OCI-LY7 (cell line): ENCODE measurements around the gene PRKCA. TPM values are rescaled to one million over a fixed set of nuclear protein-coding genes. Genes with fewer than 3 reads are reported as not detected.

Experiments used
- BruUV-seq: library from RNA; stranded (reverse); fragments of 400-500 nt; replicated peaks from 2 replicates; lab custom pipeline; 2021; lab: Mats Ljungman, UMichigan
- CTCF ChIA-PET: fragments of 300-600 bp; sonication (Branson Sonifier 250); formaldehyde crosslinking; loops from one replicate; lab custom pipeline; 2022; ENCODE audit warnings: antibody characterized with exemption; ENCODE audit not compliant: unreplicated experiment; lab: Charles Lee
- POLR2A ChIA-PET: fragments of 300-600 bp; sonication (Branson Sonifier 250); formaldehyde crosslinking; loops from one replicate; lab custom pipeline; 2022; ENCODE audit warnings: antibody characterized with exemption; lab: Charles Lee
- DNase-seq: peaks from one replicate; pipeline ENCODE4 v3.0.0-alpha.2; 2015; ENCODE audit warnings: low spot score
- H2AFZ ChIP-seq: fragments of 200-600 bp; sonication (generic), shearing (Covaris generic); 2 replicates; pipeline ENCODE4 v1.6.1; 2014; ENCODE audit warnings: mild to moderate bottlenecking, antibody characterized with exemption, low read length, moderate library complexity
- H3K27ac ChIP-seq: fragments of 200-600 bp; sonication (generic); 2 replicates; pipeline ENCODE4 v1.5.1; 2014; ENCODE audit warnings: mixed run types, low read depth, mild to moderate bottlenecking, moderate library complexity, low read length, inconsistent platforms; ENCODE audit not compliant: poor library complexity, severe bottlenecking
- H3K36me3 ChIP-seq: fragments of 200-600 bp; sonication (generic); 2 replicates; pipeline ENCODE4 v1.6.1; 2014; ENCODE audit warnings: mild to moderate bottlenecking, antibody characterized with exemption, low read length, moderate library complexity, mixed read lengths; ENCODE audit not compliant: insufficient read depth
- H3K4me1 ChIP-seq: fragments of 200-600 bp; sonication (generic); 2 replicates; pipeline ENCODE4 v1.5.1; 2014; ENCODE audit warnings: mild to moderate bottlenecking, low read length; ENCODE audit not compliant: insufficient read depth, poor library complexity, severe bottlenecking
- H3K4me2 ChIP-seq: fragments of 200-600 bp; sonication (generic); 2 replicates; pipeline ENCODE4 v1.6.1; 2014; ENCODE audit warnings: mild to moderate bottlenecking, low read length
- H3K4me3 ChIP-seq: fragments of 200-600 bp; sonication (generic); 2 replicates; pipeline ENCODE4 v1.5.1; 2014; ENCODE audit warnings: mild to moderate bottlenecking, low read depth, low read length; ENCODE audit not compliant: poor library complexity, severe bottlenecking
- H3K79me2 ChIP-seq: fragments of 200-600 bp; sonication (generic); 2 replicates; pipeline ENCODE4 v1.6.1; 2016; ENCODE audit warnings: low read depth, mild to moderate bottlenecking, low read length, moderate library complexity, mixed read lengths; ENCODE audit not compliant: insufficient read depth
- H3K9me2 ChIP-seq: fragments of 200-600 bp; sonication (generic); 2 replicates; pipeline ENCODE4 v1.6.1; 2016; ENCODE audit warnings: mild to moderate bottlenecking, low read length, mixed read lengths; ENCODE audit not compliant: insufficient read depth
- H3K9me3 ChIP-seq: fragments of 200-600 bp; sonication (generic); 2 replicates; pipeline ENCODE4 v1.6.1; 2014; ENCODE audit warnings: mild to moderate bottlenecking, mixed run types, low read length, mixed read lengths
- H4K20me1 ChIP-seq: fragments of 200-600 bp; sonication (generic); 2 replicates; pipeline ENCODE4 v1.6.1; 2014; ENCODE audit warnings: mild to moderate bottlenecking, antibody characterized with exemption, low read length, moderate library complexity, mixed read lengths; ENCODE audit not compliant: insufficient read depth
- EZH2phosphoT487 ChIP-seq: fragments of 200-600 bp; sonication (generic); IDR thresholded peaks from 2 replicates; pipeline ENCODE4 v1.6.1; 2018; ENCODE audit warnings: low read depth, borderline replicate concordance, mild to moderate bottlenecking, mixed run types, antibody characterized with exemption, low read length, moderate library complexity, mixed read lengths
- intact Hi-C: fragments of 100-400 bp; cut with micrococcal nuclease; formaldehyde crosslinking; loops from one replicate; pipeline ENCODE4 v1.10.0; 2022; ENCODE audit not compliant: unreplicated experiment
- total RNA-seq, 2 experiments: library from RNA; depleted of rRNA in 1 of 2; stranded (reverse); fragments of >200 nt in 1 of 2; shearing (Covaris generic) in 1 of 2; gene quantifications; 2 replicates each; pipeline ENCODE4 v1.2.3, GENCODE V29; 2014 to 2022
- TF ChIP-seq, protein P1 (sequence below): fragments of 200-600 bp; sonication (generic); conservative IDR thresholded peaks from 2 replicates; pipeline ENCODE4 v1.5.1; 2014; ENCODE audit warnings: mild to moderate bottlenecking, antibody characterized with exemption, low read length, moderate library complexity, mixed read lengths

PRKCA gene
- total RNA-seq, 2 experiments from 2014 or later, result 6.6 to 32.1 TPM

DNA sequence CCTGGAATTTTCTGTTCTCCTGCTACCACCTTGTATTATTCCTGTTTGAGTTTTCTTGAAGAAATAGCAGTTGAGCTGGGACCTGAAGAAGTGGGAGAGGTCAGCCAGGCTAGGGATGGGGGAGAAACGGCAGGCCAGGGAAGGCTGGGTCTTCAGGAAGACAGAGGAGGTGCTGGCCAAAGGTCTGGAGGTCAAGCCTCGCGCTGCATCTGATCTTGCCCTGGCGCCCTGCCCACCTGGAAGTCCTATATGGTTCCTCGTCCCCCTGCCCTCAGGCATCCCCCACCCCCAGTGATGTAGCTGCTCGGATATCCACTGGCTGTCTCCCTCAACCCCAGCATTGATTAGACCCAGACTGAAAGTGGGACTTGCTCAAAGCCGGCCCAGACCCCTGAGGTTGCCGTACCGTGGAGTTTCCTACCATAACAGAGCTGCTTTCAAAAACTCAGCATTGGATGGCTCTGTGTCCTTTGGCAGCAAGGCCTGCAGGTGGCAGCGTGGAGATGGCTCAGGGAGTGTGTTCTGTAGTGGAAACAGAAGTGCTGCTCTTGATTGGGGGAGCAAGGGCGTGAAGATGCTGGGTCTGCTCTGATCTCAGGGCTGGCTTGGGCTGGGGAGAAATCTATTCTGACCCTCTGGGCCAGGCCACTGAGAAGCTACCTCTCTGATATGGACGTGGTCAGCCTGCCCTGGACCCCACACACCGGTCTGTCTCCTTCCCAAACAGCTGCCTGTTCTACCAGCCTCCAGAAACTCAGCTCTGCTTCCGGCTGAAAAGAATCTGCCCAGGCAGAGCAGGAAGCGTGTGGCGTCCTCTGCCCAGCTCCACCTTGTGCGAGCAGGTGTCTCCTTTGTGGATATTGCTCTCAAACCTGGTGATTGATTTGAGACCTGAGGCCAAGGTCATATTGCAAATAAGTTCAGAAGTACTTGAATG, 425.5 kb downstream of the PRKCA start:
- no TSS peak for BruUV-seq
- CTCF ChIA-PET, result interaction anchor here (0.6 to 1.0 kb wide), 5 partner anchors 32 to 169 kb away, joined by 3 to 4 read pairs (median 3); no protein-coding TSS in a partner anchor
- POLR2A ChIA-PET, result interaction anchor here (0.6 kb wide), 1 partner anchor 29 kb away, joined by 4 read pairs; no protein-coding TSS in a partner anchor

DNA sequence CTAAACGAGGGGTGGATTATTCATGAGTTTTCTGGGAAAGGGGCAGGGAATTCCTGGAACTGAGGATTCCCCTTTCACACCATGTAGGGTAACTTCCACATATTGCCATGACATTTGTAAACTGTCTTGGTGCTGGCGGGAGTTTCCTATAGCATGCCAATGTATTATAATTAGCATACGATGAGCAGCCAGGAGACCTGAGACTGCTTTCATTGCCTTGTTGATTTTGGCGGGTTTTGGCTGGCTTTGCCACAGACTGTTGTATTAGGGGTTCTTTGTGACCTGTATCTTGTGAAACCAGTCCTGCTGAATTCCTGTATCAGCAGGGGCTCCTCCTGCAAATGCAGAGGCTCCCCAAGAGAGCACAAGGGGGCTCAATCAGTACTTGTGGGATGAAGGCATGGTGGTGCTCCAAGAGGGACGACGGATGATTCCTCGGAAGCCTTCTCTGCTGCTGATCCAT, 428.1 kb downstream of the PRKCA start:
- H3K36me3 ChIP-seq, result no peaks in the 10 kb centered on the region
- no peaks in the 10 kb centered on the region for H3K79me2 ChIP-seq
- no peaks in the 10 kb centered on the region for H3K9me3 ChIP-seq
- intact Hi-C loops, result no loop called here
- H4K20me1 ChIP-seq, result no peaks in the 10 kb centered on the region
- no peak overlapping the region for H3K4me3 ChIP-seq
- H2AFZ ChIP-seq, result no peak overlapping the region
- BruUV-seq, result no TSS peak
- POLR2A ChIA-PET, result interaction anchor here (0.7 kb wide), 1 partner anchor 38 kb away, joined by 4 read pairs; no protein-coding TSS in a partner anchor
- H3K4me1 ChIP-seq, result no peaks in the 10 kb centered on the region
- TF ChIP-seq, protein P1, sequence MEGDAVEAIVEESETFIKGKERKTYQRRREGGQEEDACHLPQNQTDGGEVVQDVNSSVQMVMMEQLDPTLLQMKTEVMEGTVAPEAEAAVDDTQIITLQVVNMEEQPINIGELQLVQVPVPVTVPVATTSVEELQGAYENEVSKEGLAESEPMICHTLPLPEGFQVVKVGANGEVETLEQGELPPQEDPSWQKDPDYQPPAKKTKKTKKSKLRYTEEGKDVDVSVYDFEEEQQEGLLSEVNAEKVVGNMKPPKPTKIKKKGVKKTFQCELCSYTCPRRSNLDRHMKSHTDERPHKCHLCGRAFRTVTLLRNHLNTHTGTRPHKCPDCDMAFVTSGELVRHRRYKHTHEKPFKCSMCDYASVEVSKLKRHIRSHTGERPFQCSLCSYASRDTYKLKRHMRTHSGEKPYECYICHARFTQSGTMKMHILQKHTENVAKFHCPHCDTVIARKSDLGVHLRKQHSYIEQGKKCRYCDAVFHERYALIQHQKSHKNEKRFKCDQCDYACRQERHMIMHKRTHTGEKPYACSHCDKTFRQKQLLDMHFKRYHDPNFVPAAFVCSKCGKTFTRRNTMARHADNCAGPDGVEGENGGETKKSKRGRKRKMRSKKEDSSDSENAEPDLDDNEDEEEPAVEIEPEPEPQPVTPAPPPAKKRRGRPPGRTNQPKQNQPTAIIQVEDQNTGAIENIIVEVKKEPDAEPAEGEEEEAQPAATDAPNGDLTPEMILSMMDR, result no peak
- TF ChIP-seq EZH2phosphoT487, result no peak
- CTCF ChIA-PET, result no interaction called here
- H3K9me2 ChIP-seq, result no peaks in the 10 kb centered on the region
- H3K4me2 ChIP-seq, result no peak overlapping the region
- no peak for DNase-seq
- no peak overlapping the region for H3K27ac ChIP-seq

More for the DNA sequence above, 425.5 kb downstream of the PRKCA start:
- DNase-seq, result peak; percentile 71
- Histone ChIP-seq H3K36me3 (no peaks in the 10 kb centered on the region), H3K9me2 (no peaks in the 10 kb centered on the region), H3K79me2 (no peaks in the 10 kb centered on the region), H4K20me1 (no peaks in the 10 kb centered on the region), H3K27ac (no peak overlapping the region), H3K4me3 (no peak overlapping the region), H3K4me1 (no peaks in the 10 kb centered on the region), H2AFZ (no peak overlapping the region), H3K4me2 (no peak overlapping the region), H3K9me3 (no peaks in the 10 kb centered on the region)
- intact Hi-C loops, result no loop called here
- no peak for TF ChIP-seq EZH2phosphoT487
- TF ChIP-seq, protein P1, result peak; percentile 81
